K562 (cell line): ENCODE data around the gene CTSG. TPM values are rescaled to one million over a fixed set of nuclear protein-coding genes. Genes with fewer than 3 reads are reported as not detected.
A peak's percentile ranks its signal among the peaks of the same experiment; 100 is the strongest.

Source experiments
- ATAC-seq: fragments of 200-7000 bp; cut with Tn5 transposase; 3 replicates; pipeline ENCODE4 v1.9.1; 2020; ENCODE audit warnings: moderate library complexity
- Bru-seq: library from RNA; stranded (reverse); fragments of 400-500 nt; gene quantifications from one replicate; lab custom pipeline; 2021; lab: Mats Ljungman, UMichigan
- BruChase-seq, 2 experiments: library from RNA; stranded (reverse); fragments of 400-500 nt; gene quantifications; one replicate each; lab custom pipeline; 2021; lab: Mats Ljungman, UMichigan
- BruUV-seq: library from RNA; stranded (reverse); fragments of 400-500 nt; replicated peaks from 2 replicates; lab custom pipeline; 2021; lab: Mats Ljungman, UMichigan
- CTCF ChIA-PET: fragments of 300-600 bp; formaldehyde crosslinking; extraction: SDS; loops from one replicate; lab custom pipeline; 2021; ENCODE audit warnings: low intra/inter-chr PET ratio; lab: Yijun Ruan, JAX
- POLR2A ChIA-PET: fragments of 300-600, 350-650 bp; sonication (Branson Sonifier 250); formaldehyde crosslinking; extraction: SDS; loops from one replicate; lab custom pipeline; 2021; ENCODE audit warnings: antibody characterized with exemption, inconsistent platforms; lab: Yijun Ruan, JAX
- DNase-seq, 4 experiments: peaks; one replicate each; pipeline versions ENCODE4 v3.0.0 to v3.0.0-alpha.2; 2011 to 2018; ENCODE audit warnings: low spot score in 3 of 4, mixed read lengths in 3 of 4; ENCODE audit errors: extremely low read depth in 1 of 4
- FAIRE-seq: peaks from 2 replicates; lab custom pipeline; 2011; peaks lifted over from hg19 to GRCh38; lab: Jason Lieb, UNC
- H2AFZ ChIP-seq: 2 replicates; pipeline ENCODE4 v1.6.0; 2011; ENCODE audit warnings: low read depth, low read length, control low read depth, inconsistent platforms
- H3K27ac ChIP-seq: fragments of 200-600 bp; 3 replicates; pipeline ENCODE4 v1.8.0; 2011; ENCODE audit warnings: low read depth, mild to moderate bottlenecking, control low read depth, inconsistent platforms, low read length, moderate library complexity, mixed read lengths; ENCODE audit errors: extremely low read depth
- H3K27me3 ChIP-seq, 2 experiments: fragments of 300-600 bp in 1 of 2; 2 replicates in 1 of 2; 3 replicates in 1 of 2; pipeline versions ENCODE4 v1.6.0 to v1.8.0; 2011; ENCODE audit warnings: inconsistent platforms in 2 of 2, low read length in 2 of 2, mild to moderate bottlenecking in 1 of 2, mixed read lengths in 1 of 2, moderate library complexity in 1 of 2; ENCODE audit not compliant: control insufficient read depth in 2 of 2, insufficient read depth in 2 of 2
- H3K36me3 ChIP-seq: fragments of 300-600 bp; 3 replicates; pipeline ENCODE4 v1.8.0; 2011; ENCODE audit warnings: mild to moderate bottlenecking, low read length, inconsistent platforms; ENCODE audit not compliant: control insufficient read depth, insufficient read depth
- H3K4me1 ChIP-seq, 2 experiments: fragments of 200-600 bp in 1 of 2; replicated peaks in 1 of 2; 2 replicates in 1 of 2; 3 replicates in 1 of 2; pipeline versions ENCODE4 v1.5.1 to v1.8.0; 2011; ENCODE audit warnings: inconsistent platforms in 2 of 2, low read length in 2 of 2, mild to moderate bottlenecking in 1 of 2, mixed read lengths in 1 of 2, moderate library complexity in 1 of 2; ENCODE audit not compliant: control insufficient read depth in 2 of 2, insufficient read depth in 2 of 2
- H3K4me2 ChIP-seq: 2 replicates; pipeline ENCODE4 v1.6.1; 2011; ENCODE audit warnings: low read length, control low read depth, inconsistent platforms, mixed read lengths; ENCODE audit not compliant: insufficient read depth
- H3K4me3 ChIP-seq: fragments of 200-600 bp; sonication (generic), shearing (Covaris generic); 2 replicates; pipeline ENCODE4 v1.5.1; 2016; ENCODE audit warnings: control low read depth, inconsistent platforms
- H3K79me2 ChIP-seq: fragments of 200-600 bp; 3 replicates; pipeline ENCODE4 v1.8.0; 2011; ENCODE audit warnings: low read length, inconsistent platforms; ENCODE audit not compliant: control insufficient read depth, insufficient read depth
- H3K9ac ChIP-seq, 2 experiments: 2 replicates each; pipeline versions ENCODE4 v1.6.0 to v1.6.1; 2011; ENCODE audit warnings: low read depth in 2 of 2, low read length in 2 of 2, control low read depth in 1 of 2, inconsistent platforms in 1 of 2, mild to moderate bottlenecking in 1 of 2, mixed read lengths in 1 of 2; ENCODE audit not compliant: insufficient read depth in 1 of 2
- H3K9me1 ChIP-seq: one replicate; pipeline ENCODE4 v1.6.0; 2011; ENCODE audit warnings: inconsistent platforms, mild to moderate bottlenecking, low read length, moderate library complexity; ENCODE audit not compliant: control insufficient read depth, insufficient read depth
- H3K9me3 ChIP-seq: replicated peaks from 2 replicates; pipeline ENCODE4 v1.5.1; 2011; ENCODE audit warnings: low read depth, low read length, inconsistent platforms; ENCODE audit not compliant: control insufficient read depth, insufficient read depth
- H4K20me1 ChIP-seq: replicated peaks from 2 replicates; pipeline ENCODE4 v1.6.1; 2011; ENCODE audit warnings: low read length, inconsistent platforms, mixed read lengths; ENCODE audit not compliant: control insufficient read depth, insufficient read depth
- SPI1 ChIP-seq: IDR thresholded peaks from 2 replicates; pipeline ENCODE4 v1.6.1; 2011; ENCODE audit warnings: low read depth, low read length, control low read depth, borderline replicate concordance
- ZNF655 ChIP-seq: fragments of 250-450 bp; sonication (Bioruptor Pico); IDR thresholded peaks from 2 replicates; pipeline ENCODE4 v1.5.0; 2021
- WGBS: fragments of 100-300 bp; shearing (Covaris generic); methylation state at CpG from one replicate; pipeline ENCODE4 v1.1.6; 2016; ENCODE audit warnings: low coverage, mixed read lengths; ENCODE audit not compliant: insufficient coverage; ENCODE audit errors: missing lambda C conversion rate; 5-methylcytosine and 5-hydroxymethylcytosine counted together
- in situ Hi-C: fragments of 300-500 bp; cut with MboI; formaldehyde crosslinking; loops from 4 replicates; pipeline ENCODE4 v1.15.0; 2018; ENCODE audit warnings: inconsistent platforms, mixed read lengths
- intact Hi-C: fragments of 100-400 bp; cut with micrococcal nuclease; formaldehyde crosslinking; loops from 2 replicates; pipeline ENCODE4 v1.14.2; 2022
- long read RNA-seq, 3 experiments: library from polyadenylated mRNA in 2 of 3; library from RNA in 1 of 3; unstranded in 2 of 3; stranded (forward) in 1 of 3; transcript quantifications; one replicate each; pipeline ENCODE4 v2.0.0, GENCODE V29; 2019 to 2022
- polyA minus RNA-seq, 3 experiments: library from RNA; depleted of rRNA, polyadenylated mRNA; stranded (reverse); fragments of >200 nt; gene quantifications; 2 replicates each; pipeline ENCODE4 v1.2.3, GENCODE V29; 2011
- polyA plus RNA-seq, 8 experiments: library from polyadenylated mRNA; depleted of rRNA in 4 of 8; stranded (reverse) in 5 of 8; unstranded in 3 of 8; fragments of >200 nt; fragmentation: Nextera tagmentation in 2 of 8; fragmentation: Illumina TruSeq in 1 of 8; extraction: Ambion mirVana in 2 of 8; extraction: Trizol in 1 of 8; gene quantifications; 2 replicates each; pipeline versions ENCODE4 v1.2.1 to v1.2.3, GENCODE V29; 2011 to 2014; ENCODE audit warnings: inconsistent platforms in 1 of 8, missing spikeins in 1 of 8
- total RNA-seq, 7 experiments: library from RNA; depleted of rRNA in 6 of 7; stranded (reverse); fragments of >200 nt in 6 of 7; fragmentation: Illumina TruSeq in 2 of 7; extraction: Trizol in 2 of 7; gene quantifications; 2 replicates each; pipeline versions ENCODE4 v1.2.1 to v1.2.3, GENCODE V29; 2011 to 2021; ENCODE audit warnings: low replicate concordance in 1 of 7

The CTSG gene, protein sequence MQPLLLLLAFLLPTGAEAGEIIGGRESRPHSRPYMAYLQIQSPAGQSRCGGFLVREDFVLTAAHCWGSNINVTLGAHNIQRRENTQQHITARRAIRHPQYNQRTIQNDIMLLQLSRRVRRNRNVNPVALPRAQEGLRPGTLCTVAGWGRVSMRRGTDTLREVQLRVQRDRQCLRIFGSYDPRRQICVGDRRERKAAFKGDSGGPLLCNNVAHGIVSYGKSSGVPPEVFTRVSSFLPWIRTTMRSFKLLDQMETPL
- total RNA-seq (2011; cell fraction: chromatin; rRNA removed; ENCODE audit: low replicate concordance) = not detected in 2 replicates
- total RNA-seq (2011; cell fraction: nucleolus; rRNA removed) = not detected in 2 replicates
- not detected in 2 replicates for total RNA-seq (2011; cell fraction: nucleoplasm; rRNA removed)
- total RNA-seq (2014; rRNA removed) = not detected in 2 replicates
- not detected in 2 replicates for total RNA-seq (2014; rRNA removed; fragmentation: Illumina TruSeq; extraction: Trizol)
- not detected in 2 replicates for total RNA-seq (2015; rRNA removed; fragmentation: Illumina TruSeq; extraction: Trizol)
- total RNA-seq (2021) = not detected in 2 replicates
- not detected in 2 replicates for polyA plus RNA-seq (2011; rRNA removed)
- not detected in 2 replicates for polyA plus RNA-seq (2011; cell fraction: cytosol; rRNA removed)
- not detected in 2 replicates for polyA plus RNA-seq (2011; cell fraction: nucleus; rRNA removed)
- polyA plus RNA-seq (2012) = not detected in 2 replicates
- not detected in 2 replicates for polyA plus RNA-seq (2014; fragmentation: Illumina TruSeq; extraction: Trizol)
- polyA plus RNA-seq (2014; fragmentation: Nextera tagmentation; extraction: Ambion mirVana) = not detected
- polyA plus RNA-seq (2014; rRNA removed) = not detected in 2 replicates
- not detected in 2 replicates for polyA minus RNA-seq (2011; rRNA and poly(A)+ RNA removed)
- polyA minus RNA-seq (2011; cell fraction: cytosol; rRNA and poly(A)+ RNA removed) = not detected in 2 replicates
- polyA minus RNA-seq (2011; cell fraction: nucleus; rRNA and poly(A)+ RNA removed) = not detected in 2 replicates
- Bru-seq, nascent RNA = not detected
- BruChase-seq, experiment 1, labeled RNA remaining after a 2-hour chase = not detected
- BruChase-seq, experiment 2, labeled RNA remaining after a 6-hour chase = not detected
- long read RNA-seq, experiment 1 = 0 reads
- long read RNA-seq, experiment 2 = 0 reads
- long read RNA-seq, experiment 3 = 0 reads

- Histone ChIP-seq H3K9me3 (no peaks in the 10 kb centered on the region), H3K4me3 (no peak within 1 kb of the TSS), H3K9me1 (no peaks in the 10 kb centered on the region), H4K20me1 (no peaks in the 10 kb centered on the region), H3K36me3 (no peaks in the 10 kb centered on the region), H2AFZ (no peak within 1 kb of the TSS), H3K79me2 (no peaks in the 10 kb centered on the region), H3K4me1 (no peaks in the 10 kb centered on the region), H3K27me3 (no peaks in the 10 kb centered on the region; a peak in 1 of 5 replicates), H3K4me2 (no peak within 1 kb of the TSS), H3K27ac (no peak within 1 kb of the TSS), H3K9ac (no peak within 1 kb of the TSS)
- DNase-seq (no peak), FAIRE-seq (no peak), ATAC-seq (no peak)
- TF ChIP-seq SPI1 (0 out of 2 replicates have a peak, but pooled peaks have one; percentile 9), ZNF655 (CRISPR knock-in tag) (no peak)
- intact Hi-C loops (no loop called here), in situ Hi-C loops (no loop called here)
- no TSS peak for BruUV-seq
- POLR2A ChIA-PET = no interaction called here
- CTCF ChIA-PET = no interaction called here
- 0% methylated on average over 3 of the region's 3 CpGs for WGBS
These were observed at the start of gene CTSG for GRCh38 chr14:24576182-24576581. Gene CTSG (minus strand): TSS chr14:24576250. CDS start chr14:24576223, 27 bp downstream.
